SK-N-MC (cell line): ENCODE data around the gene LINGO1.

ENCODE experiments used
- EZH2 ChIP-seq: fragments of 200-600 bp; sonication (generic); IDR thresholded peaks from one replicate; pipeline ENCODE4 v1.6.1; 2017; ENCODE audit warnings: antibody characterized with exemption
- FOXP2 ChIP-seq: optimal IDR thresholded peaks from 2 replicates; pipeline ENCODE3; 2011; ENCODE audit warnings: mild to moderate bottlenecking, moderate library complexity; ENCODE audit not compliant: insufficient read depth; ENCODE audit errors: extremely low read length, control extremely low read depth
- POLR2AphosphoS5 ChIP-seq: IDR thresholded peaks from 2 replicates; pipeline ENCODE4 v1.6.1; 2012; ENCODE audit warnings: mild to moderate bottlenecking, low read depth, low read length, borderline replicate concordance

DNA sequence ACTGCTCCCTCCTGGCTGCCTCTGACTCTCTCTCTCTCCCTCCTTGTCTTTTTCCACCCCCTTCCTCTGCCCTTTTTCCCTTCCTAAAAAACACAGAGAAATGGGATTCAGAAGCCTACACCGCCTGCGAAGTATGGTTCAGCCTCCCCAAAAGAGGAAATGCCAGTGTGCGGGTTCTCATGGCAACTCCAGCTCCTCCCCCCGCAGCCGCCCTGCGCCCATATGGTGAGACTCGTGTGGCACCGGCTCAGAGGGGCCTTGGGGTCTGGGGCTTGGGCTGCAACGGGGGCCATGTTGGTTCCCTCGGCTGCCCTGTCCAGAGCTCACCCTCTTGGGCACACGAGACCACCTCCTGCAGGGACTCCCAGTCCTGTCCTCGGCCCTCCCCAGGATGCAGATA is 23.6 kb upstream of the LINGO1 start:
- TF ChIP-seq EZH2 (no peak), FOXP2 (no peak), POLR2AphosphoS5 (no peak)
